ENCODE results near the gene CSPG4.
"Not testable (repeated sequence)": the region's sequence is repeated elsewhere in the genome, so short reads cannot be mapped to it uniquely, and the experiment has no call there.

Gene CSPG4

DNA sequence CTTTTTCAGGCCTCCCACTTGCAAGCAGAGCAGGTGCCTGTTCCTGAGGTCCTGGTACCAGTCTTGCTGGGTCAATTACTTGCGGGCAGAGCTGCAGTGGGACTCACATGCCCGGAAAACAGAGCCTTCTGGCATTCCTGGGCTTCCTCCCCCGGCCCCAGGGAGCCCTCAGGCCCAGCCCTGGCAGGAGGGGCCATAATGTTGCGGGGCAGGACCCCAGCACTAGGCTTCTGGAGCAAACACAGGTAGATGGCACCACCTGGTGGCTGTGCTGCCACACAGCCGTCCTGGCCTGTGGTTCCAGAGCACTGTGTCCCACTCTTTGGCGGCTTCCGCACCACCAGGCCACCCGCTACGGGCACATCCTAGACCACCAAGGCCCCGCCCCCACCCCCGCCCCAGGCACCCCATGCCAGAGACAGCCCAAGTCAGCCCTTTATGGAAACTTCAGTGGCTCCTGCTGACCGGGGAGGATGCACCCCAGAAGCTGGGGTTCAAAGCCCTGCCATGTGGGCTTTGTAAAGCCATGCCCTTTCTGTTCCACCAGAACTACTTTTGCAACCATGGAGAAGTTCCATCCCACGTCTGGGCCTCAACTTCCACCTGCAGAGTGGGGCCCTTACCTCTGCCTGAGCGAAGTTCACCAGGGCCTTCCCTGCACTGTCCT, 28.9 kb downstream of the CSPG4 start:
- peak; percentile 82 for DNase-seq (ENCODE audit: low read depth)
- TF ChIP-seq, protein P1, sequence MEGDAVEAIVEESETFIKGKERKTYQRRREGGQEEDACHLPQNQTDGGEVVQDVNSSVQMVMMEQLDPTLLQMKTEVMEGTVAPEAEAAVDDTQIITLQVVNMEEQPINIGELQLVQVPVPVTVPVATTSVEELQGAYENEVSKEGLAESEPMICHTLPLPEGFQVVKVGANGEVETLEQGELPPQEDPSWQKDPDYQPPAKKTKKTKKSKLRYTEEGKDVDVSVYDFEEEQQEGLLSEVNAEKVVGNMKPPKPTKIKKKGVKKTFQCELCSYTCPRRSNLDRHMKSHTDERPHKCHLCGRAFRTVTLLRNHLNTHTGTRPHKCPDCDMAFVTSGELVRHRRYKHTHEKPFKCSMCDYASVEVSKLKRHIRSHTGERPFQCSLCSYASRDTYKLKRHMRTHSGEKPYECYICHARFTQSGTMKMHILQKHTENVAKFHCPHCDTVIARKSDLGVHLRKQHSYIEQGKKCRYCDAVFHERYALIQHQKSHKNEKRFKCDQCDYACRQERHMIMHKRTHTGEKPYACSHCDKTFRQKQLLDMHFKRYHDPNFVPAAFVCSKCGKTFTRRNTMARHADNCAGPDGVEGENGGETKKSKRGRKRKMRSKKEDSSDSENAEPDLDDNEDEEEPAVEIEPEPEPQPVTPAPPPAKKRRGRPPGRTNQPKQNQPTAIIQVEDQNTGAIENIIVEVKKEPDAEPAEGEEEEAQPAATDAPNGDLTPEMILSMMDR (IDR thresholded peaks at IDR 0.05; ENCODE audit: insufficient read depth, low read depth, low read length, missing control alignments) = peak; percentile 82
- not testable (repeated sequence) for H3K4me3 ChIP-seq (ENCODE audit: low read depth, low read length)

DNA sequence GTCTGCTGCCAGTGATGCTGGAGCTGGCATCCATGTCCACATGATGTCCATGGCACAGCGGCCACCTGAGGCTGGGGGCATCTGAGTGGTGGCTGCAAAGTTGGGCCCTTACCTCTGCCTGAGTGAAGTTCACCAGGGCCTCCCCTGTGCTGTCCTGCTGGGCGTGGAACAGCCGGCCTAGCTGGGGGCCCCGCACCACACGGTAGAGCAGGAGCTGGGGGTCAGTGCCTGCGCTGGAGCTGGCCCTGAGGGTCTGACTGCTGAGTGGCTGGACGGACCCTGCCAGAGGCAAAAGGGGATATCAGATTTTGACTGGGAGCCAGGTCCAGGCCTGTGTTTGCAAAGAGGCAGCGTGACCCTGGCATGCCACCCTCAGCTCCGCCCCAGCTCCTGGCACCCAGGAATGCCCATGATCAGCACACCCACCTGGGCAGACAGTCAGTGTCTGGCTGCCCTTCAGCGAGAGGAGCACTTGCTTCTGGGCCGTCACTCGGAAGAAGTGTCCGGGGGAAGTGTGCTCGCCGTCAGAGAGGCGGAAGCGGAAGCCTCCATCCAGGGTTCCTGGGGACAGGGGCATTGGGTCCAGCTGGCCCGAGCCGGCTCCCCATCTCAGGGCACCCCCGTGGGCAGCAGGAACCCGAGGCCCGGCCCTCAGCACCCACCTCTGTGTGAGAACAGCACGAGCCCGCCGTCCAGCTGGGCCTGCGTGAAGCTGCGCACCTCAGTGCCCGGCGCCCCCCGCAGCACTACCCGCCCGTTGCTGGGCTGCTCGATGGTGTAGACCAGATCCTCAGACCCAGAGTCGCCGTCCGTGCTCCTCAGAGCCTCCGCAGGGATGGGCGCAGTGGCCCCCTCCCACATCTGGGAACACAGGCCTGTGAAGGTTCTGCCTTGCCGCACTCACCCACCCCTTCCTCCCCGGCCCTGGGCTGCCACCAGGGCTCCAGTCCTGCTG, 30.2 kb downstream of the CSPG4 start:
- no peak overlapping the region for H3K4me3 ChIP-seq (ENCODE audit: low read depth, low read length)
- DNase-seq (ENCODE audit: low read depth) = no peak
- TF ChIP-seq, protein P1 (IDR thresholded peaks at IDR 0.05; ENCODE audit: insufficient read depth, low read depth, low read length, missing control alignments) = no peak

DNA sequence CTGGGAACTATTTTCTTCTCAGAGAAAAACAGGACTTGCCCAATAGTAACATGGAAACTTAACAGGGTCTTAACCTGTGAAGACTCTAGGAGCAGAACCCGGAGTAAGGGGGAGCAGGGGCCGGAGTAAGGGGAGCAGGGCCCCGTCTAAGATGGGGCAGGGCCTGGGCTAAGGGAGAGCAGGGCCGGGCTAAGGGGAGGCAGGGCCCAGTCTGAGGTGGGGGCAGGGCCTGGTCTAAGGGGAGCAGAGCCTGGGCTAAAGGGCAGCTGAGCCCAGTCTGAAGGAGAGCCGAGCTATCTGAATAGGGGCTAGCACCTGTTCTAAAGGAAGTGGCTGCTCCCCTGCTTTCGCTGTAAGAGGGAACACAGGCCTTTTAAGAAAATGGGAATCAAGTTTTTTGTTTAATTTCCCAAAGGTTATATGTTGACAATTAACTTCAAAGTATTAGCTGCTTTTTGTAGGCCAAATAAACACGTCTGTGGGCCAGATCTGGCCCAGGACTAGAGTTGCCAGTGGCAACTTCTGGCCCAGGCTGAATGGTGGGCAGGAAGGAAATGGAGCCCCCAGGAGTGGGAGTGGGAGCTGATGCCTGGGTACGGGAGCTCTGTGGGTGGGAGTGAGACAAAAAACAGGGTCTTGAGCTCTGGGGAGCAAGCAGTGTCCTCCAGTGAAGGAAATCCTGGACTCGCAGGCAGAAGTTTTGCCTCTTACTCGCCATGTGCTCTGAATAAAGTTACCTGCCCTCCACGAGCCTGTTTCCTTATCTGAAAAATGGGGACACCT, 32.5 kb downstream of the CSPG4 start:
- TF ChIP-seq, protein P1 (IDR thresholded peaks at IDR 0.05; ENCODE audit: insufficient read depth, low read depth, low read length, missing control alignments) = no peak
- no peak for DNase-seq (ENCODE audit: low read depth)
- no peak overlapping the region for H3K4me3 ChIP-seq (ENCODE audit: low read depth, low read length)

DNA sequence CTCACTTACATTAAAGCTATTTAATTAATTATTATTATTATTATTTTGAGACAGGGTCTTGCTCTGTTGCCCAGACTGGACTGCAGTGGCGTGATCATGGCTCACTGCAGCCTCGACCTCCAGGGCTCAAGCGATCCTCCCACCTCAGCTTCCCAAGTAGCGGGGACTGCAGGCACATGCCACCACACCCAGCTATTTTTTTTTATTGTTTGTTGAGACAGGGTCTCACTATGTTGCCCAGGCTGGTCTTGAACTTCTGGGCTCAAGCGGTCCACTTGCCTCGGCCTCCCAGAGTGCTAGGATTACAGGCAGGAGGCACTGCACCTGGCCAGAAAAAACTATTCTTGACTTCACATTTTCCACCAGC, 34.3 kb downstream of the CSPG4 start:
- DNase-seq (ENCODE audit: low read depth); H3K4me3 ChIP-seq (ENCODE audit: low read depth, low read length): not testable (repeated sequence)

DNA sequence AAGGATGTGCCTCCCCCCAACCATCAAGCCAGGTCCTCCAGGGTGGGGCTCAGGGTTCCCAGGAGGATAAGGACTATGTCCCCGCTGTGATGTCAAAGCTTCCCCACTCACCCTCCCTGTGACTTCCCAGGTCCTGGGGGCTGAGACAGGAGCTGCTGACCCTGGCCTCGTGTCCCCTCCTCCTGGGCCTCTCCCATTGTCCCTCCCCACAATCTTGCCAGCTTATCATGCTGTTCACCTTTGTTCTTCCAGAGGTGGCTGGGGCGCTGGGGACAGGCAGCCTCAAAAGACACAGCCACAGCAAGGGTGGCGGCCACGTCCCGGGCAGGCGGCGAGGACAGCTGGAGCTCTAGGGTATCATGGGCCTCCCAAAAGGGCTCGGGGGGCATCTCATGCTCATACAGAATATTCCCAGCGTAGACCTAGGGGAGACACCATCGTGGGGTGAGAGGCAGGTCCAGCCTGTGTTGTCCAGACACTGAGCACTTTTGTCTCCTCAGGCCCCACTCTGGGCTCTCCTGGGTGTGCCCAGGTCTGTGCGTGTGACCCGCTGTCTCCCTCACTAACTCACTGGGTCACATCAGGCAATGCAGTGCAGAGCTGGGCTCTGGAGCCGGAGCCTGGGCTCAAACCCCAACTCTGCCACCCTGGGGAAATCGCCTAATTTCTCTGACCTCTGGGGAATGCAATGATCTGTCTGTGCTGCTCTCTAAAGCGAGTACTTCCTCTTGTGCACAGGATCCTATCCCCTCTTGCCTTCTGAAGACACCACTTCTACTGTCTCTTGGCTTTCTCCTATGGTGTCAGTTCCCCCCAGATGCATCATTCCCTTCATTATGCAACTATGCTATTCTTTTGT, 35.0 kb downstream of the CSPG4 start:
- no peak for DNase-seq (ENCODE audit: low read depth)
- TF ChIP-seq, protein P1 (IDR thresholded peaks at IDR 0.05; ENCODE audit: insufficient read depth, low read depth, low read length, missing control alignments) = no peak
- no peak overlapping the region for H3K4me3 ChIP-seq (ENCODE audit: low read depth, low read length)

DNA sequence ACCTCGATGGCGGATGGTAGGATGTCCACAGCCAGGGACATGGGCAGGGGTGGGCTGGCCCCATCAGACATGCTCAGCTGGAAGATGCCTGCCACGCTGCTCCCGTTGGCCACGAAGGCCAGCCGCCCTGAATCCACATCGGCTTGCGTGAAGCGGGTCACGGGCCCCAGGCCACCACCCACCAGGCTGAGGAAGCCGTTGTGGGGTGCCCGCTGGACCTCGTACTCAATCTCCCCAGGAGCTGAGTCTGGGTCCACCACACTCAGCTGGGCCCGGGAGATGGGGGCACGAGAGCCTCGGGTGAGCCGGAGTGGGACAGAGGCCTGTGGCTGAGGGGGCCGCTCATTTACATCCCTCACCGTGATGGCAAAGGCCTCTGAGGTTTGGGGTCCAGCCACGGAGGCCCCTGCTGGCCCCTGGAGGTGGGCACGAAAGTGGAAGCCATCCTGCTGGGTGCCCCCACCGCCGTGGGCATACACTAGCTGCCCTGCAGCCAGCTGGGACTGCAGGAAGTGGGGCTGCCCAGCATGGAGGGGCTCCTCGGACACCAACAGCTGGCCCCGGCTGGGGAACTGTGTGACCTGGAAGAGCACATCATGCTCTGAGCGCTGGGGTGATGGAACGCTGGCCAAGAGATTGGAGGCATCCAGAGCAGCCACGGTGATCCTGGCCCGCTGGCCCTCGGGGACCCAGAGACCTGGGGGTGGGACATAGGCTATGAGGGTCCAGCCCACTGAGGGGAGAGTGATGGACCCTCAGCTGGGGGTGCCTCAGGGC, 35.8 kb downstream of the CSPG4 start:
- TF ChIP-seq, protein P1 (IDR thresholded peaks at IDR 0.05; ENCODE audit: insufficient read depth, low read depth, low read length, missing control alignments) = no peak
- DNase-seq (ENCODE audit: low read depth) = no peak
- H3K4me3 ChIP-seq (ENCODE audit: low read depth, low read length) = no peak overlapping the region
